ENCODE measurements around the gene OSBPL2. TPM values are rescaled to one million over a fixed set of nuclear protein-coding genes. Genes with fewer than 3 reads are reported as not detected.

Gene OSBPL2
- total and polyA plus RNA-seq, 2 donors (not counting 1 experiment from before 2014, with no cell fraction given) = 28.1 to 74.3 TPM

GRCh38 chr20:62219992-62220665 is 18.2 kb upstream of the OSBPL2 start, which contains the start of gene HRH3:
Gene HRH3, minus strand, starts transcription at chr20:62220278. Its CDS starts 308 bp downstream, at chr20:62219970.
- DNase-seq = peak; percentile 61
- peaks cover 2% of the 10 kb centered on the region for H3K4me1 Mint-ChIP-seq
- H3K4me3 ChIP-seq (ENCODE audit: control extremely low read depth in 1 of 5, extremely low read depth in 1 of 5, insufficient read depth in 1 of 5, low read depth in 2 of 5, low read length in 4 of 5) = no peak within 1 kb of the TSS
- peak within 1 kb of the TSS; percentile 60 for H3K4me2 ChIP-seq (replicated peaks; ENCODE audit: low read depth, low read length, poor library complexity, severe bottlenecking)
- no peaks in the 10 kb centered on the region for H3K9me3 Mint-ChIP-seq (ENCODE audit: insufficient read depth)
- ChIA-PET POLR2A (no interaction called here), CTCF (no interaction called here)
- no peak within 1 kb of the TSS for H2AFZ ChIP-seq (ENCODE audit: insufficient read depth, low read depth, low read length, poor library complexity, severe bottlenecking)
- intact Hi-C loops (cut with micrococcal nuclease) = loop anchor here (1.0 kb wide), 1 partner anchor 18 kb away; the partner anchor contains the start of gene OSBPL2
- peak within 1 kb of the TSS; percentile 49 for H3K4me3 Mint-ChIP-seq
- no peak within 1 kb of the TSS for H3K9ac ChIP-seq (ENCODE audit: low read length)
- H3K27ac Mint-ChIP-seq = no peak within 1 kb of the TSS
- peaks cover 5% of the 10 kb centered on the region for H4K20me1 ChIP-seq (ENCODE audit: control insufficient read depth, insufficient read depth, low read length, poor library complexity, severe bottlenecking)
- H3K4me1 ChIP-seq (ENCODE audit: control insufficient read depth in 2 of 2, insufficient read depth in 2 of 2, low read length in 2 of 2) = peaks cover 12 to 17% of the 10 kb centered on the region in 2 donors
- peak; percentile 87 for ATAC-seq (ENCODE audit: low read depth)
- peaks cover 0 to 81% (median 33%) of the 10 kb centered on the region in 4 experiments for H3K27me3 ChIP-seq (replicated peaks in 1 of 4; ENCODE audit: control extremely low read depth in 1 of 4, control insufficient read depth in 3 of 4, insufficient read depth in 4 of 4, low read length in 3 of 4)
- 1% methylated on average over 83 of the region's 84 CpGs for WGBS (ENCODE audit: insufficient coverage)
- no peak for TF ChIP-seq CTCF (IDR thresholded peaks at IDR 0.05)
- TF ChIP-seq EZH2 (IDR thresholded peaks at IDR 0.05; ENCODE audit: borderline replicate concordance, insufficient read depth, low read depth, low read length, poor library complexity, severe bottlenecking) = no peak
- H3K27ac ChIP-seq (ENCODE audit: low read length in 2 of 2) = no peak within 1 kb of the TSS
- H3K27me3 Mint-ChIP-seq = peaks cover 33% of the 10 kb centered on the region
- no peaks in the 10 kb centered on the region for H3K36me3 ChIP-seq (replicated peaks in 1 of 2; ENCODE audit: control extremely low read depth in 1 of 2, control insufficient read depth in 1 of 2, extremely low read depth in 1 of 2, insufficient read depth in 2 of 2, low read length in 1 of 2)
- H3K9me3 ChIP-seq (ENCODE audit: control extremely low read depth in 1 of 3, control insufficient read depth in 2 of 3, insufficient read depth in 1 of 3, low read length in 2 of 3) = peaks cover 0 to 34% (median 0%) of the 10 kb centered on the region in 3 donors
- H3K79me2 ChIP-seq (ENCODE audit: control insufficient read depth, insufficient read depth, low read length) = no peaks in the 10 kb centered on the region
